ENCODE results near the gene DSCAML1. TPM values are rescaled to one million over a fixed set of nuclear protein-coding genes. Genes with fewer than 3 reads are reported as not detected.

Gene DSCAML1
- total RNA-seq, 1 experiment from 2014 or later, result not detected

- Histone ChIP-seq H3K9ac (ENCODE audit: low read length) (no peak overlapping the region), H4K20me1 (ENCODE audit: insufficient read depth) (no peaks in the 10 kb centered on the region), H3K27ac (ENCODE audit: low read depth, low read length) (no peak overlapping the region), H3K9me3 (ENCODE audit: control insufficient read depth in 1 of 2, insufficient read depth in 1 of 2, low read depth in 1 of 2, low read length in 2 of 2) (no peaks in the 10 kb centered on the region), H3K36me3 (ENCODE audit: control insufficient read depth in 1 of 2, insufficient read depth in 2 of 2, low read length in 2 of 2) (no peaks in the 10 kb centered on the region), H3K4me1 (ENCODE audit: control insufficient read depth in 1 of 2, insufficient read depth in 2 of 2, low read length in 2 of 2) (no peaks in the 10 kb centered on the region), H3K79me2 (ENCODE audit: insufficient read depth, low read length) (no peaks in the 10 kb centered on the region), H3K27me3 (ENCODE audit: insufficient read depth, low read length) (peaks cover 56% of the 10 kb centered on the region), H3K4me3 (replicated peaks in 1 of 2; ENCODE audit: low read depth in 1 of 2, low read length in 2 of 2) (no peak overlapping the region), H3K9me2 (ENCODE audit: insufficient read depth) (no peaks in the 10 kb centered on the region), H3K4me2 (ENCODE audit: low read length) (no peak overlapping the region), H2AFZ (ENCODE audit: low read depth, low read length, poor library complexity, severe bottlenecking) (no peak overlapping the region)
- RAD21 ChIA-PET (ENCODE audit: low non-redundant PET in 1 of 2, low total read pairs in 2 of 2, uncharacterized antibody in 2 of 2, unreplicated experiment in 2 of 2), result no interaction called here
- intact Hi-C loops (cut with micrococcal nuclease), result no loop called here
- POLR2A ChIA-PET, result no interaction called here
- CTCF ChIA-PET, result no interaction called here
- BruUV-seq (replicated peaks), result no TSS peak
- no peak for TF ChIP-seq ELF1 (IDR thresholded peaks at IDR 0.05; ENCODE audit: borderline replicate concordance, low read depth)
- no peak for TF ChIP-seq SRF (IDR thresholded peaks at IDR 0.05; ENCODE audit: low read depth)
- TF ChIP-seq CBX3 (IDR thresholded peaks at IDR 0.05; ENCODE audit: low read depth), result no peak
- no peak for TF ChIP-seq YY1 (IDR thresholded peaks at IDR 0.05; ENCODE audit: extremely low read depth, insufficient replicate concordance, low read depth, low read length)
- TF ChIP-seq JUND (IDR thresholded peaks at IDR 0.05), result no peak
- no peak for TF ChIP-seq ZFX (IDR thresholded peaks at IDR 0.05)
- no peak for TF ChIP-seq ZBTB33 (IDR thresholded peaks at IDR 0.05; ENCODE audit: extremely low read depth, insufficient replicate concordance, low read length)
- TF ChIP-seq REST (IDR thresholded peaks at IDR 0.05; ENCODE audit: low read depth), result no peak
- no peak for TF ChIP-seq EGR1 (IDR thresholded peaks at IDR 0.05; ENCODE audit: low read depth)
- TF ChIP-seq SP1 (IDR thresholded peaks at IDR 0.05; ENCODE audit: low read depth), result no peak
- TF ChIP-seq FOSL1 (IDR thresholded peaks at IDR 0.05; ENCODE audit: low read depth), result no peak
- TF ChIP-seq MAX (IDR thresholded peaks at IDR 0.05), result no peak
- no peak for TF ChIP-seq ATF3 (IDR thresholded peaks at IDR 0.05)
- DNase-seq (ENCODE audit: low read depth, low spot score) (no peak), ATAC-seq (no peak)
Observed at GRCh38 chr11:117582433-117582832, 214.6 kb downstream of the DSCAML1 start.

Data from HCT116 (cell line).